ENCODE measurements around the gene HDAC7.
A peak's percentile ranks its signal among the peaks of the same experiment; 100 is the strongest.

The HDAC7 gene

DNA sequence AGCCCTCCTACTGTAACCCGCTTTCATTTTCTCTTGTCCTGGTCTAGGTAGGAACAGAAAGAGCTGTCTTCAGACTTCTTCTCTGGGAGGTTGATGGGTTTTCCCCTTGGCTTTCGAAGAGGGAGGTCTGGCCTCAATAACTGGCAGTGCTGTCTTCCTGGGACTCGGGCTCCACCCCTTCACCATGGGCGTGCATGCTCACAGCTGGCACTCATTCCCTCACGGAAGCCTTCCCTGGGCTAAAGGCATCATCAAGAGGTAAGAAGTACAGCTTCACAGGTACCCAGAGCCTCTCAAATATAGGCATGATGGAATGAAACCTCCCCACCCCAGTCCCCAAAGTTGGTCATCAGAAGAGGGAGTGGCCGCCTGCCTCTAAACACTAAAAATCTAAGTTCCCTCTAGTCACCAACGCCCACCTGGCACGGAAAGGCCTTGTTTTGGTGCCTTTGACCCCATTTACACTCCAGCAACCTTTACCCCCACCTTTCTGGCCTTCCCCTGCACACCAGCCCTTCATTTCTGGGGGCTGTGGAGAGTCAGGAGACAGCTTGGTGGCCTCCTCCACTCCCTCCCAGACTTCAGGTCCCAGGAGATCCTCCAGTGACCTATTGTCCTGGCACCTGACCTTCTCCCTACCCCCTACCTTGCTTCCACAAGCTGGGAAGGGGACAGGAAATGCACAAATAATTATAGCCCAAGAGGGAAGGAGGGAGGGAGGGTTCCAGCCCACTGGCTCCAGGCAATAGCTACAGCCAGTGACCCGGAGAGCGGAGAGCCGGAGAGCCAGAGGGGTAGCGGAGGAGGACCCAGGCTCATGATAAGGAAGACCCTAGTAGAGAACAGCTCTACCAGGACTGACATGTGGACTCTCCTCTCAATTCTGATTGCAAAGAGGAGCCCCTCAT is 63.8 kb downstream of the HDAC7 start:
- no peak overlapping the region for H3K4me3 ChIP-seq (ENCODE audit: low read length)
- H3F3A ChIP-seq (ENCODE audit: control insufficient read depth, insufficient read depth): no peaks in the 10 kb centered on the region
- no peak for TF ChIP-seq EZH2phosphoT487 (IDR thresholded peaks at IDR 0.05; ENCODE audit: borderline replicate concordance, low read length)
- TF ChIP-seq, protein P1, sequence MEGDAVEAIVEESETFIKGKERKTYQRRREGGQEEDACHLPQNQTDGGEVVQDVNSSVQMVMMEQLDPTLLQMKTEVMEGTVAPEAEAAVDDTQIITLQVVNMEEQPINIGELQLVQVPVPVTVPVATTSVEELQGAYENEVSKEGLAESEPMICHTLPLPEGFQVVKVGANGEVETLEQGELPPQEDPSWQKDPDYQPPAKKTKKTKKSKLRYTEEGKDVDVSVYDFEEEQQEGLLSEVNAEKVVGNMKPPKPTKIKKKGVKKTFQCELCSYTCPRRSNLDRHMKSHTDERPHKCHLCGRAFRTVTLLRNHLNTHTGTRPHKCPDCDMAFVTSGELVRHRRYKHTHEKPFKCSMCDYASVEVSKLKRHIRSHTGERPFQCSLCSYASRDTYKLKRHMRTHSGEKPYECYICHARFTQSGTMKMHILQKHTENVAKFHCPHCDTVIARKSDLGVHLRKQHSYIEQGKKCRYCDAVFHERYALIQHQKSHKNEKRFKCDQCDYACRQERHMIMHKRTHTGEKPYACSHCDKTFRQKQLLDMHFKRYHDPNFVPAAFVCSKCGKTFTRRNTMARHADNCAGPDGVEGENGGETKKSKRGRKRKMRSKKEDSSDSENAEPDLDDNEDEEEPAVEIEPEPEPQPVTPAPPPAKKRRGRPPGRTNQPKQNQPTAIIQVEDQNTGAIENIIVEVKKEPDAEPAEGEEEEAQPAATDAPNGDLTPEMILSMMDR (IDR thresholded peaks at IDR 0.05; ENCODE audit: low read depth, low read length, poor library complexity, severe bottlenecking): no peak
- no peak overlapping the region for H3K4me2 ChIP-seq (ENCODE audit: low read length)
- H3K36me3 ChIP-seq (ENCODE audit: control insufficient read depth, low read length): no peaks in the 10 kb centered on the region
- H3K9me2 ChIP-seq (replicated peaks; ENCODE audit: control insufficient read depth, low read length): no peaks in the 10 kb centered on the region
- H3K4me1 ChIP-seq (ENCODE audit: control insufficient read depth, low read length): peaks cover 37% of the 10 kb centered on the region
- peaks cover 17% of the 10 kb centered on the region for H3K27me3 ChIP-seq (ENCODE audit: control insufficient read depth, low read length)
- no peaks in the 10 kb centered on the region for H3K9me3 ChIP-seq (ENCODE audit: control insufficient read depth, insufficient read depth, low read length)
- H3K79me2 ChIP-seq (ENCODE audit: control insufficient read depth, low read length): no peaks in the 10 kb centered on the region
- no peaks in the 10 kb centered on the region for H4K20me1 ChIP-seq (ENCODE audit: control insufficient read depth, insufficient read depth, low read depth, low read length)
- H3K27ac ChIP-seq (ENCODE audit: low read depth, low read length): no peak overlapping the region

GRCh38 chr12:47754881-47755280 is 64.8 kb downstream of the HDAC7 start:
- H3K27ac ChIP-seq (ENCODE audit: low read depth, low read length): no peak overlapping the region
- peaks cover 37% of the 10 kb centered on the region for H3K4me1 ChIP-seq (ENCODE audit: control insufficient read depth, low read length)
- H4K20me1 ChIP-seq (ENCODE audit: control insufficient read depth, insufficient read depth, low read depth, low read length): no peaks in the 10 kb centered on the region
- H3K36me3 ChIP-seq (ENCODE audit: control insufficient read depth, low read length): no peaks in the 10 kb centered on the region
- H3K9me2 ChIP-seq (replicated peaks; ENCODE audit: control insufficient read depth, low read length): no peaks in the 10 kb centered on the region
- H3K9me3 ChIP-seq (ENCODE audit: control insufficient read depth, insufficient read depth, low read length): no peaks in the 10 kb centered on the region
- no peak overlapping the region for H3K4me2 ChIP-seq (ENCODE audit: low read length)
- H3K4me3 ChIP-seq (ENCODE audit: low read length): no peak overlapping the region
- no peak for TF ChIP-seq EZH2phosphoT487 (IDR thresholded peaks at IDR 0.05; ENCODE audit: borderline replicate concordance, low read length)
- TF ChIP-seq, protein P1 (IDR thresholded peaks at IDR 0.05; ENCODE audit: low read depth, low read length, poor library complexity, severe bottlenecking): no peak
- no peaks in the 10 kb centered on the region for H3K79me2 ChIP-seq (ENCODE audit: control insufficient read depth, low read length)
- no peaks in the 10 kb centered on the region for H3F3A ChIP-seq (ENCODE audit: control insufficient read depth, insufficient read depth)
- peaks cover 20% of the 10 kb centered on the region for H3K27me3 ChIP-seq (ENCODE audit: control insufficient read depth, low read length)

- Histone ChIP-seq H3F3A (ENCODE audit: control insufficient read depth, insufficient read depth) (no peaks in the 10 kb centered on the region), H3K79me2 (ENCODE audit: control insufficient read depth, low read length) (no peaks in the 10 kb centered on the region), H3K4me1 (ENCODE audit: control insufficient read depth, low read length) (peaks cover 31% of the 10 kb centered on the region), H3K27ac (ENCODE audit: low read depth, low read length) (no peak overlapping the region), H3K4me3 (ENCODE audit: low read length) (0 out of 2 replicates have a peak overlapping the region, but pooled peaks have one; percentile 18), H3K27me3 (ENCODE audit: control insufficient read depth, low read length) (peaks cover 22% of the 10 kb centered on the region), H3K36me3 (ENCODE audit: control insufficient read depth, low read length) (no peaks in the 10 kb centered on the region), H3K4me2 (ENCODE audit: low read length) (peak overlapping the region; percentile 44), H4K20me1 (ENCODE audit: control insufficient read depth, insufficient read depth, low read depth, low read length) (no peaks in the 10 kb centered on the region), H3K9me3 (ENCODE audit: control insufficient read depth, insufficient read depth, low read length) (no peaks in the 10 kb centered on the region), H3K9me2 (replicated peaks; ENCODE audit: control insufficient read depth, low read length) (no peaks in the 10 kb centered on the region)
- TF ChIP-seq, protein P1 (IDR thresholded peaks at IDR 0.05; ENCODE audit: low read depth, low read length, poor library complexity, severe bottlenecking): no peak
- TF ChIP-seq EZH2phosphoT487 (IDR thresholded peaks at IDR 0.05; ENCODE audit: borderline replicate concordance, low read length): no peak
These were observed 65.6 kb downstream of the HDAC7 start for GRCh38 chr12:47754126-47754525.
